VCaP (cell line): Measurements from ENCODE around the gene DUSP16.
"Not testable (repeated sequence)": the region's sequence is repeated elsewhere in the genome, so short reads cannot be mapped to it uniquely, and the experiment has no call there.

ENCODE experiments used
- H3K27ac ChIP-seq: fragments of 450-650 bp; 2 replicates; pipeline ENCODE4 v1.5.1; 2017
- TF ChIP-seq, protein P1 (sequence below): fragments of 450-650 bp; conservative IDR thresholded peaks from 2 replicates; pipeline ENCODE4 v1.5.1; 2017; ENCODE audit warnings: mild to moderate bottlenecking, moderate library complexity

DUSP16 gene

DNA sequence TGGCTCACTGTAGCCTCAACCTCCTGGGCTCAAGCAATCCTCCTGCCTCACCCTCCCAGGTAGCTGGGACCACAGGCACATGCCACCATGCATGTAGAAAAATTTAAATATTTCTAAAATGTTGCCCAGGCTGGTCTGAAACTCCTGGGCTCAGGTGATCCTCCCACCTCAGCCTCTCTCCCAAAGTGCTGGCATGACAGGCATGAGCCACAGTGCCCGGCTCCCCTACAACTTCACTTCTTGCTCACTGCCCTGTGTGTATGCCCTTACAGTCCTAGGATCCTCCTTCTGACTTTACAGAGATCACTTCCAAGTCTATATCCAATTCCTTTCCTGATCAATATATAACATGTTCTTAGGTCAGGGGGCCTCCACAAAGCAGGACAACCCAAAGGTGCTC lies 25.2 kb upstream of the DUSP16 start:
- H3K27ac ChIP-seq = peak overlapping the region; percentile 96
- TF ChIP-seq, protein P1, sequence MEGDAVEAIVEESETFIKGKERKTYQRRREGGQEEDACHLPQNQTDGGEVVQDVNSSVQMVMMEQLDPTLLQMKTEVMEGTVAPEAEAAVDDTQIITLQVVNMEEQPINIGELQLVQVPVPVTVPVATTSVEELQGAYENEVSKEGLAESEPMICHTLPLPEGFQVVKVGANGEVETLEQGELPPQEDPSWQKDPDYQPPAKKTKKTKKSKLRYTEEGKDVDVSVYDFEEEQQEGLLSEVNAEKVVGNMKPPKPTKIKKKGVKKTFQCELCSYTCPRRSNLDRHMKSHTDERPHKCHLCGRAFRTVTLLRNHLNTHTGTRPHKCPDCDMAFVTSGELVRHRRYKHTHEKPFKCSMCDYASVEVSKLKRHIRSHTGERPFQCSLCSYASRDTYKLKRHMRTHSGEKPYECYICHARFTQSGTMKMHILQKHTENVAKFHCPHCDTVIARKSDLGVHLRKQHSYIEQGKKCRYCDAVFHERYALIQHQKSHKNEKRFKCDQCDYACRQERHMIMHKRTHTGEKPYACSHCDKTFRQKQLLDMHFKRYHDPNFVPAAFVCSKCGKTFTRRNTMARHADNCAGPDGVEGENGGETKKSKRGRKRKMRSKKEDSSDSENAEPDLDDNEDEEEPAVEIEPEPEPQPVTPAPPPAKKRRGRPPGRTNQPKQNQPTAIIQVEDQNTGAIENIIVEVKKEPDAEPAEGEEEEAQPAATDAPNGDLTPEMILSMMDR = no peak

DNA sequence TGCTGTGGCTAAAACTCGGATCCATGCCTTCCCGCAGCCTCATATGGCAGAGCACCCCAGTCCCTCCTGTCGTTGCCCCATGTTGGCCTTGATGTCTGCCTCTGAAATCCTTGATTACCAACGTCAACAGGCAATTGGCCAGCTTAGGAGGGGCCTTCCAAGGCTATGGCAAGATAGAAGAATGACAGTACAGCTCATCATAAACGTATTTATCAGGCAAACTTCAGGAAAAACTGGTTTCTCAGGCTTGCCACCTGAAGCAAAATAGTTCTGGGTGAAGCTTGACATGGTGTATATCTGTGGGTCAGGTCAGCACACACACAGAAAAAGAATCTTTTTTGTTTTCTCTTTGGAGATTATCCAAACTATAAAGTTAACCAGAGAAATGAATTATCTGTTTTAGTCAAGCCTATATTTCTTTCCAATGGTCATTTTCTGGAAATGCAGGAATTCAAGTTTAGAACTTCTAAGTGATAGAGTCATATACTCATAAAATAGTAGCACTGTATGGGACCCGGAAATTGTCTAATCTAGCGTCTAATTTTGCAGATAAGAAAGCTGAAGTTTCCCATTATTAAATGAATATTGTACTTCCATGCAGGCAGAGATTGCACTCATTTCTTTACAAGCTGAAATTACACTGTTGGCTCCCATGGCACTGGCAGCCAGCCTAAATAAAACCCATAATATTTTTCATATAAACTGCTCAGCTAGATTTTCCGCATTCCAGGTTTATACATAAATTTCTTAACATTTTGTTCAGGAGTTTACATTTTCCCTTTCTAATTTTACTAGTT lies 24.4 kb upstream of the DUSP16 start:
- TF ChIP-seq, protein P1 = no peak
- H3K27ac ChIP-seq = peak overlapping the region; percentile 96

DNA sequence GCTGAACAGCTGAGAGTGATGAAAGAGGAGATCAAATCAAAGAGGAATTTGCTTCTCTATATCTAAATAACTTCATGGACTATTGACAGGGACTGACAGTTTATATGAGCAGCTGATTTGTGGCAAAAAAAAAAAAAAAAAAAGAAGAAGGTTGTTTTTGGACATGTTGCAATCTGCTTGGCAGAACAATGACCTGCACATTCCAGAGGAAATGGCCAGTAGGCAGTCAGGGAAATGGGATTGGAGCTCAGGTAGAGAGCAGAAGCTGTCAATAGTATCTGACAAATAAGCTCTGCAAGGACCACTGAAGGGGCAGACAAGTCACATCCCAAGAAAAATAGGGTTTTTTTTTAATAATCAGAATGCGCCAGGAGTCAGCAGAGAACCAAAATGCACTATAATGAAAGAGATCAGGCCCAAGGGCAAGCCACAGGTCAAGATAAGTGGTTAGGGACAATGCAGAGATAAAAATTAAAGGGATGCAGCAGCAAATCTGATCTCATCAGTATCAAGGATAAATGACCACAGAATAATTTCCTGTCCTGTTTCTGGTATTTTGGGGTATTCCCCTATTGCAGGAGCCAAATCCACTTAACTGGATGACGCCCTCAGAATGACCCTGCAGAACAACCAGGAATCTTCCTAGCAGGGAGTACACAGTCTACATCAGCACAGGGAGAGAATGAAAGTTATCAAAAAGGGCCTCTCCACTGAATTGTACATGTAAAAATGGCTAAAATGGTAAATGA lies 22.6 kb upstream of the DUSP16 start:
- TF ChIP-seq, protein P1 = no peak
- peak overlapping the region; percentile 96 for H3K27ac ChIP-seq

DNA sequence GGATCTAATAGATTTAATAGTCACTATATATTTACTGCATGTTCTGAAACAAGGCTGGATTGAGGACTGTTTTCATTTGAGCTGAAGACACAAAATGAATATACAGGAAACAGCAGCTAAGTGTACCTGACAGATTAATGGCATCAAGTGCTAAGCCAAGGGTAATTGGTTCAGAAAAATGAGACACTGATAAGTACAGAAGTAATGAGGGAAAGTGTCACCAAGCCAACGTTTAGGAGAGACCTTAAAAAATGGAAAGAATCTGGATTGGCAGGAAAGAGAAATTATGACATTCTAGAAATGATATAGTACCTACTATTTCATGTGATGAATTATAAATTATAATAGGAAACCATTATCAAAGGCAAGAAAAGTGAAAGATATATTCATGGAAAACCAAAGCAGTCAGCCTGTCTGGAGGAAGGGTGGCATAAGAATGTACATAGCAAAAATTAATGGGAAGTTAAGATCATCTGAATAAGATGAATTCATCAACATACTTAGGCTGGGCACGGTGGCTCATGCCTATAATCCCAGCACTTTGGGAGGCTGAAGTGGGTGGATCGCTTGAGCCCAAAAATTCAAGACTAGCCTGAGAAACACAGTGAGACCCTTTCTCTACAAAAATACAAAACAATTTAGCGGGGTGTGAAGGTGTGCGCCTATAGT lies 21.0 kb upstream of the DUSP16 start:
- TF ChIP-seq, protein P1 = no peak
- peak overlapping the region; percentile 96; the same call in 1 of the 2 replicates for H3K27ac ChIP-seq

DNA sequence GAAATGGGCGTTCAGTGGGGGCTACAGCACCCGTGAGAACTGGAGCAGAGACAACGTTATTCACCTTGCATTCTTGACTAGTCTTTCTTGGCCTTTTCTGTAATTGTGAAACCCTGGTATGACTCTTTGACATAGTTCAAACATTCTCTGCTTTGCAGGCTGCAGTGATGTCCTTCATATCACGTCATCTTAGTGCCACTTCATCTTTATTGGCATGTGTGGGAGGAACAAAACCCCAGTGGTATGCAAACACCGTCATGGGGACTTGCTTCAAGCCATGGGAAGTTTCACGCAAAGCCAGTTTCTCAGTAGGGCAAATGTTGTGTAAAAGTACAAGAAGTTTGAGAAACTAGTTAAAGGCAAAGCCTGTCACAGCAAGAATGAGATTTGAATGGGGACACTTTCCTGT lies 20.2 kb upstream of the DUSP16 start:
- TF ChIP-seq, protein P1 = no peak
- no peak overlapping the region for H3K27ac ChIP-seq

DNA sequence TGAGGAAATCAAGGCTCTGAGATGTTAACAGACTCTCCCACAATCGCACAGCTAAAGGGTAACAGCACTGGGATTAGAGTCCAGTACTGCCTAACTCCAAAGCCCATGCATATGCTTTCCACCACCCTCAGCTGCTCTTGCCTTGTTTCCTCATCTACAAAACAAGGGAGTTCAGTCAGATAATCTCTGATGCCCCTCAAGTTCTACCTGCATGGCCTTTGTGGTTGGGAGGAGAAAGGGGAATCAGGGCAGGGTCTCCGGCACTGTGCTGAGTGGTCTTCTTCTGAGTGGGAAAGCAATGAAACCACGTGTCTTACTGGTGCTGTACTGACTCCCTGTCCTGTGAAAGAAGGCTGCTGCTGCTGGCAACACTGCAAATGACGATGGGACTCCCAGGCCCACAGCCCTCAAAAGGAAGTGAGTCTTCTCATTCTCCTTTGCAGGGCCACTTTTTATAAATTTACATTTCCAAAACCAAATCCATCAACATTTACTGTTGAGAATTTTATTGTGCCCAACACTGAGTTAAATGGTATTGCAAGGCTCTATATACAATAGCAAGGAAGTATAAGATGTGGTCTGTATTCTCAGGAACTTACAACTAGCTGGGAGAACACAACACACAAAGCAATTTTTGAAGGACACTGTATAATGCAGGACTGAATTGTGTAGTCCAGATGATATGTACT lies 19.7 kb upstream of the DUSP16 start:
- TF ChIP-seq, protein P1 = no peak
- no peak overlapping the region for H3K27ac ChIP-seq

DNA sequence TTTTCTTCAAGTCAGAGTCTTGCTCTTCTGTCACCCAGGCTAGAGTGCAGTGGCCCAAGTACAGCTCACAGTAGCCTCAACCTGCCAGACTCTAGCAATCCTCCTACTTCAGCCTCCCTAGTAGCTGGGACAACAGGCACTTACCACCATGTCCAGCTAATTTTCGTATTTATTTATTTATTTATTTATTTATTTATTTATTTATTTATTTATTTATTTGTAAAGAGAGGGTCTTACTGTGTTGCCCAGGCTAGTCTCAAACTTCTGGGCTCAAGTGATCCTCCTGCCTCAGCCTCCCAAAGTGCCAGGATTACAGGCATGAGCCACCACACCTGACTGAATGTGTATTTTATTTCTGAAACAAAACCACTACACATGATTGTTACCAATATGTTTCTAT lies 18.1 kb upstream of the DUSP16 start:
- H3K27ac ChIP-seq = not testable (repeated sequence)
